ENCODE measurements around the gene ADARB2. TPM values are rescaled to one million over a fixed set of nuclear protein-coding genes. Genes with fewer than 3 reads are reported as not detected.

ADARB2 gene
- total RNA-seq, 2 experiments from 2014 or later = 0.28 to 0.40 TPM

GRCh38 chr10:1612908-1613307, 124.4 kb downstream of the ADARB2 start:
- ATAC-seq (ENCODE audit: low read depth) (no peak), DNase-seq (no peak)
- peaks cover 21% of the 10 kb centered on the region for H3K27me3 Mint-ChIP-seq
- H3K4me1 Mint-ChIP-seq = no peaks in the 10 kb centered on the region
- H3K27ac Mint-ChIP-seq = no peak overlapping the region
- no peaks in the 10 kb centered on the region for H3K9me3 Mint-ChIP-seq
- POLR2A ChIA-PET = no interaction called here
- H3K36me3 Mint-ChIP-seq = no peaks in the 10 kb centered on the region
- no peak overlapping the region for H3K4me3 Mint-ChIP-seq

- Mint-ChIP-seq H3K36me3 (no peaks in the 10 kb centered on the region), H3K9me3 (no peaks in the 10 kb centered on the region), H3K27me3 (peaks cover 23% of the 10 kb centered on the region), H3K27ac (no peak overlapping the region), H3K4me1 (no peaks in the 10 kb centered on the region), H3K4me3 (no peak overlapping the region)
- DNase-seq = no peak
- POLR2A ChIA-PET = no interaction called here
- no peak for ATAC-seq (ENCODE audit: low read depth)
Measured at GRCh38 chr10:1611936-1612550, 125.3 kb downstream of the ADARB2 start.

DNA sequence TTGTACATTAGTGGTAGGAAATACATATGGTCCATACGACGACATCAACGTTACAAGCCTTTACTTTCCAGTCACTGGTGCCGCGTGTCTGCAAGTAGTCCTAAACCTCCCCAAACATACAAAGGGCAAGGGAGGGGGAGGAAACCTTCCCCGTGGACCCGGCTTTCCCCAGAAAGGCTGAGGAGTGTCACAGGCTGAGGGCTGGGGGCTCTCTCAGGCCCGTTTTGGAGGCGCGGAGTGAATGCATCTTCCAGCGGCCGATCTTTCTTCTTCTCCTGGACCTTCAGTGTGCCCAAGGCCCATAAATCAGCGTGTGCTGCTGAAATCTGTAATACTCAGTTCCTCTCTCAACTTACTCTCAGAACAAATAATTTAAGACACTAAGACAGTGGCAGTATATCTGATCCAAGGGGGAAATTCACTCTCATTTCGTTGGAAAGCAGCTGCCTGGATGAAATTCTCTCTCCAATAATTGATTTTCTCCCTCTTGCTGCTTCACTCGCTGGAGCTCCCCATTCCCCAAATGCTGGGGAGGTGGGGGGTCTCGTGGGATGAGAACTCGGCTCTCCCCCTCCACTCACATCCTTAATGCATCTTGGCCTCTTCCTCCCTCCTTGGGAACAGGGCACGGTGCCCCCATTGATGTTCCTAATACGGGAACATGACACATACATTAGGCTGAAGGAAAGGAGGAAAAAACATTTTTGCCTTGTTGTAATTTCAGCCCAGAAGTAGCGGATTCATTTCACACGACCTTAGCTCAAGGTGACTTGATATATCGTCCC, 126.1 kb downstream of the ADARB2 start:
- no peaks in the 10 kb centered on the region for H3K9me3 Mint-ChIP-seq
- no peak overlapping the region for H3K4me3 Mint-ChIP-seq
- no peak for ATAC-seq (ENCODE audit: low read depth)
- no peaks in the 10 kb centered on the region for H3K4me1 Mint-ChIP-seq
- POLR2A ChIA-PET = no interaction called here
- H3K27me3 Mint-ChIP-seq = peaks cover 23% of the 10 kb centered on the region
- no peaks in the 10 kb centered on the region for H3K36me3 Mint-ChIP-seq
- no peak for DNase-seq
- H3K27ac Mint-ChIP-seq = no peak overlapping the region

DNA sequence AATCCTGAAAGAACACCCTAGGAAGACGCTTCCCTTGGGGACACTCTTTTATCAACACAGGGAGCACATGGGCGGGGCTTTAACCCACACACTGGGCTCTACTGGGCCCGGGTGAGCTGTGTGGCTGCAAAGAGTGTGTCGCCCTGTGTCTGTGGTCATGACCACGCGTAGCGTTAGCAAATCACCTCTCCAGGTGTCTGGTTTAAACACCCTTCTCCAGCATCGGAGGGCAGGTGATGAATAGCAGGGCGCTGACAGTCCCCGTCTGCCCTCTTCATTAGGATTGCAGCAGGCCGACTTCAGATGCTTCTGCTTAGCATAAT, 127.7 kb downstream of the ADARB2 start:
- Mint-ChIP-seq H3K27me3 (peaks cover 23% of the 10 kb centered on the region), H3K9me3 (no peaks in the 10 kb centered on the region), H3K4me1 (no peaks in the 10 kb centered on the region), H3K4me3 (no peak overlapping the region), H3K27ac (no peak overlapping the region), H3K36me3 (no peaks in the 10 kb centered on the region)
- DNase-seq (no peak), ATAC-seq (ENCODE audit: low read depth) (no peak)
- POLR2A ChIA-PET = no interaction called here

GRCh38 chr10:1608851-1609647, 128.3 kb downstream of the ADARB2 start:
- DNase-seq (no peak), ATAC-seq (ENCODE audit: low read depth) (no peak)
- Mint-ChIP-seq H3K9me3 (no peaks in the 10 kb centered on the region), H3K4me3 (no peak overlapping the region), H3K4me1 (no peaks in the 10 kb centered on the region), H3K36me3 (no peaks in the 10 kb centered on the region), H3K27ac (no peak overlapping the region), H3K27me3 (peaks cover 23% of the 10 kb centered on the region)
- POLR2A ChIA-PET = no interaction called here

GRCh38 chr10:1608408-1608807, 128.9 kb downstream of the ADARB2 start:
- Mint-ChIP-seq H3K36me3 (no peaks in the 10 kb centered on the region), H3K27me3 (peaks cover 23% of the 10 kb centered on the region), H3K27ac (no peak overlapping the region), H3K4me3 (no peak overlapping the region), H3K9me3 (no peaks in the 10 kb centered on the region), H3K4me1 (no peaks in the 10 kb centered on the region)
- ATAC-seq (ENCODE audit: low read depth) = no peak
- DNase-seq = no peak
- POLR2A ChIA-PET = no interaction called here

GRCh38 chr10:1607466-1607865, 129.9 kb downstream of the ADARB2 start:
- H3K4me3 Mint-ChIP-seq = no peak overlapping the region
- no peak for DNase-seq
- POLR2A ChIA-PET = no interaction called here
- H3K4me1 Mint-ChIP-seq = no peaks in the 10 kb centered on the region
- no peaks in the 10 kb centered on the region for H3K36me3 Mint-ChIP-seq
- no peaks in the 10 kb centered on the region for H3K9me3 Mint-ChIP-seq
- peaks cover 23% of the 10 kb centered on the region for H3K27me3 Mint-ChIP-seq
- no peak overlapping the region for H3K27ac Mint-ChIP-seq
- no peak for ATAC-seq (ENCODE audit: low read depth)

- H3K36me3 Mint-ChIP-seq = no peaks in the 10 kb centered on the region
- H3K27ac Mint-ChIP-seq = no peak overlapping the region
- no peak for ATAC-seq (ENCODE audit: low read depth)
- POLR2A ChIA-PET = no interaction called here
- no peak overlapping the region for H3K4me3 Mint-ChIP-seq
- H3K27me3 Mint-ChIP-seq = peaks cover 23% of the 10 kb centered on the region
- no peaks in the 10 kb centered on the region for H3K4me1 Mint-ChIP-seq
- no peak for DNase-seq
- no peaks in the 10 kb centered on the region for H3K9me3 Mint-ChIP-seq
Measured at GRCh38 chr10:1605999-1606940, 131.1 kb downstream of the ADARB2 start.

- Mint-ChIP-seq H3K27me3 (peaks cover 18% of the 10 kb centered on the region), H3K4me1 (no peaks in the 10 kb centered on the region), H3K36me3 (no peaks in the 10 kb centered on the region), H3K4me3 (no peak overlapping the region), H3K27ac (no peak overlapping the region), H3K9me3 (no peaks in the 10 kb centered on the region)
- no peak for DNase-seq
- POLR2A ChIA-PET = no interaction called here
- ATAC-seq (ENCODE audit: low read depth) = no peak
Measured at GRCh38 chr10:1605121-1605520, 132.2 kb downstream of the ADARB2 start.

GRCh38 chr10:1604246-1604645, 133.1 kb downstream of the ADARB2 start:
- Mint-ChIP-seq H3K36me3 (no peaks in the 10 kb centered on the region), H3K27me3 (peaks cover 11% of the 10 kb centered on the region), H3K4me3 (no peak overlapping the region), H3K4me1 (no peaks in the 10 kb centered on the region), H3K9me3 (no peaks in the 10 kb centered on the region), H3K27ac (no peak overlapping the region)
- no peak for DNase-seq
- ATAC-seq (ENCODE audit: low read depth) = no peak
- POLR2A ChIA-PET = no interaction called here

DNA sequence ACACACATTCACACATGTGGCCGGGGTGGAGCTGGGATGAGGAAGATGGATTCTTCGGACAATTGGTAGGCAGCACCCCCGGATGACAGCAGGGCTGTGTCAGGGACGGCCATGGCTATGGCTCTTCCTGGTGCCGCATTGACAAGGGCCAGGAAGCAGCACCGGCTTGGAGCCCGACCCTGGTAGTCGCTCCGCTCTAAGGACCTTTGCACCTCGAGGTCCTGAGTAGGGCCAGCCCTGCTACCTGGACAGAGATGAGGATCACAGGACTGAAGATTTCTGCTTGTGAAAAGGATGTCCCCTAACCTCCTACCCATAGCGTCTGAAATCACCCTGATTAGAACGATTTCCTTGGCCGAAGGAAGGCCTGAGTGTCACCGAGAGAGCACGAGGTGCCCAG, 134.1 kb downstream of the ADARB2 start:
- Mint-ChIP-seq H3K27ac (no peak overlapping the region), H3K9me3 (no peaks in the 10 kb centered on the region), H3K4me3 (no peak overlapping the region), H3K4me1 (no peaks in the 10 kb centered on the region), H3K36me3 (no peaks in the 10 kb centered on the region), H3K27me3 (peaks cover 4% of the 10 kb centered on the region)
- POLR2A ChIA-PET = no interaction called here
- DNase-seq (no peak), ATAC-seq (ENCODE audit: low read depth) (no peak)

DNA sequence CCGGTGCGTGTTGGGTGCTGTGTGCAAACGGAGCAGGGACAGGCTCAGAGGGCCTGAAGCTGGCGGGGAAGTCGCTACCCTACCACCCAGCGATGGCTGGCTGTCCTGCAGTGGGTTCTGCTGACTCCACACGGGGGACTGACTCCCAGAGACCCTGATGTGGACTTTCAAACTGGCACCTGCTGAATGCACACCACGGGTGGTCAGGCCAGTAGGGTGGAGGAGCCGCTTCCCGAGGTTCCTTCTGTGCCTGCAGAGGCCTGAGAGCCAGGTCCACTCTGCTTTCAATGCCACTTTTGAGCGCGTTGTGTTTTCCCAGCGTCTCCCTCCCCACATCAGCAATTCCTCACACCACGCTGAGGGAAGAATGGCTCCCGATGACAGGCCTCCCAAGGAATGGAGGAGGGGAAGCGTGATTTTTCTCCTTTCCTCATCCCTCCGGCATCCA, 135.3 kb downstream of the ADARB2 start:
- POLR2A ChIA-PET = no interaction called here
- ATAC-seq (ENCODE audit: low read depth) (no peak), DNase-seq (no peak)
- H3K27me3 Mint-ChIP-seq = no peaks in the 10 kb centered on the region
- H3K27ac Mint-ChIP-seq = no peak overlapping the region
- H3K4me3 Mint-ChIP-seq = no peak overlapping the region
- no peaks in the 10 kb centered on the region for H3K4me1 Mint-ChIP-seq
- no peaks in the 10 kb centered on the region for H3K36me3 Mint-ChIP-seq
- no peaks in the 10 kb centered on the region for H3K9me3 Mint-ChIP-seq

GRCh38 chr10:1601406-1601805, 135.9 kb downstream of the ADARB2 start:
- Mint-ChIP-seq H3K9me3 (no peaks in the 10 kb centered on the region), H3K36me3 (no peaks in the 10 kb centered on the region), H3K4me3 (no peak overlapping the region), H3K27ac (no peak overlapping the region), H3K4me1 (no peaks in the 10 kb centered on the region), H3K27me3 (no peaks in the 10 kb centered on the region)
- POLR2A ChIA-PET = no interaction called here
- DNase-seq (no peak), ATAC-seq (ENCODE audit: low read depth) (no peak)

Measured in activated naive CD8-positive, alpha-beta T cell treated with anti-CD3 and anti-CD28 coated beads, Interleukin-2, amount 10 ng/mL, durations not matched to agents 7 days and 5 days (primary cell).